ENCODE measurements around the gene ABCB6. TPM values are rescaled to one million over a fixed set of nuclear protein-coding genes. Genes with fewer than 3 reads are reported as not detected.
"Not testable (repeated sequence)": the region's sequence is repeated elsewhere in the genome, so short reads cannot be mapped to it uniquely, and the experiment has no call there.

The ABCB6 gene
- 10 to 100 TPM; 18.2 to 21.9 TPM for total RNA-seq

- intact Hi-C loops (cut with DNase I, micrococcal nuclease) = loop anchor here (1.0 to 2.0 kb wide), 9 partner anchors 10 to 76 kb away; partner anchors contain the start of genes ANKZF1 (in 2 of the 2), ATG9A (in 2 of the 2), DNAJB2 (in 2 of the 2) and NHEJ1 (in 2 of the 2)
- POLR2A ChIA-PET = interaction anchor here (1.0 to 2.8 kb wide), 4 partner anchors 10 to 33 kb away, joined by 3 to 8 read pairs (median 4); partner anchors contain the start of genes GLB1L, STK16 and ZFAND2B
- no peaks in the 10 kb centered on the region for H3K9me3 Mint-ChIP-seq (ENCODE audit: low read depth)
- H3K4me1 Mint-ChIP-seq = peaks cover 24% of the 10 kb centered on the region
- no peaks in the 10 kb centered on the region for H3K27me3 Mint-ChIP-seq
- ATAC-seq (peak; percentile 89), DNase-seq (peak; percentile 94)
- H3K27ac Mint-ChIP-seq = peak within 1 kb of the TSS; percentile 74
- CTCF ChIA-PET = interaction anchor here (0.6 to 3.0 kb wide), 12 partner anchors 11 to 949 kb away, joined by 3 to 15 read pairs (median 6); partner anchors contain the start of genes AAMP, ANKZF1, ATG9A and CNPPD1
- peaks cover 45% of the 10 kb centered on the region for H3K36me3 Mint-ChIP-seq (ENCODE audit: low read depth)
- H3K4me3 Mint-ChIP-seq = peak within 1 kb of the TSS; percentile 83
Measured at GRCh38 chr2:219218732-219219701, at the start of gene ABCB6. TSS of gene ABCB6 (minus strand) at chr2:219218958. CDS start at chr2:219218673, 285 bp downstream.

DNA sequence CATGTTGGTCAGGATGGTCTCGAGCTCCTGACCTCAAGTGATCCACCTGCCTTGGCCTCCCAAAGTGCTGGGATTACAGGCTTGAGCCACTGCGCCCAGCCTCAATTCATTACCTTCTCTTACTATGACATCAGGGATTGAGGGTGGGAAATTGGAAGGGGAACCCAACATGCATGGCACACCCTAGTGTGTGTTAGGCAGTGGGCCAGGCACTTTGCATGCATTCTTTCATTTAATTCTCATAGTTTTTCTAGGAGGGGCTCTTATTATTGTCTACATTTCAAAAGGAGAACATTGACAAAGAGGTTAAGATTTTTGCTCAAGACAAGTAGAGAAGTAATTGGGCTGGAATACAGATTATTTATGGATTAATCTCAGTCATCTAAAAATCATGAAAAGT lies 49.5 kb upstream of the ABCB6 start:
- no peaks in the 10 kb centered on the region for H3K27me3 Mint-ChIP-seq
- intact Hi-C loops (cut with DNase I, micrococcal nuclease) = no loop called here
- POLR2A ChIA-PET = no interaction called here

DNA sequence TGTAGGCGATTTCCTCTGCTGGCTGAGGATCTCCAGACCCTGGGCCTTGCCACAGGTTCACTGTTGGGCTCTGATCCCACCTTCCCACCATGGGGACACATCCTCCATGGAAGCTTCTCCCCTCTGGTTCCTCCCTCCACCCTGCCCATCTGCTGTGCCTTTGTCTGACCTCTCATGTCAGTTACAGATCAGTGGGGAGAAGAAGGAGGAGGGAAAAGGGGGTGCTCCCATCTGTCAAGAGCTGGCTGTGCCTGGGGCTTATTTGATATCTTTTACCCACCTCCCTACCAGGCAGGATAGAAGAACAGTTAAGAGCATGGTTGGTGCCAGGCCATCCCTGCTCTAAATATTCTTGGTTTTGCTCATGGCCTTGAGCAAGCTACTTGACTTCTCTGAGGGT lies 48.1 kb upstream of the ABCB6 start:
- no peaks in the 10 kb centered on the region for H3K36me3 Mint-ChIP-seq (ENCODE audit: low read depth)
- ATAC-seq (no peak), DNase-seq (no peak)
- CTCF ChIA-PET = interaction anchor here (0.7 kb wide), 1 partner anchor 19 kb away, joined by 3 read pairs; no protein-coding TSS in a partner anchor
- no peak overlapping the region for H3K27ac Mint-ChIP-seq
- no peak overlapping the region for H3K4me3 Mint-ChIP-seq
- no peaks in the 10 kb centered on the region for H3K4me1 Mint-ChIP-seq
- intact Hi-C loops (cut with DNase I, micrococcal nuclease) = no loop called here
- POLR2A ChIA-PET = interaction anchor here (0.6 kb wide), 1 partner anchor 14 kb away, joined by 3 read pairs; the partner anchor contains the start of gene TUBA4B
- H3K27me3 Mint-ChIP-seq = peaks cover 2% of the 10 kb centered on the region
- no peaks in the 10 kb centered on the region for H3K9me3 Mint-ChIP-seq (ENCODE audit: low read depth)

More for the DNA sequence above, 49.5 kb upstream of the ABCB6 start:
- ATAC-seq (no peak), DNase-seq (no peak)
- Mint-ChIP-seq H3K4me3 (no peak overlapping the region), H3K9me3 (ENCODE audit: low read depth) (no peaks in the 10 kb centered on the region), H3K36me3 (ENCODE audit: low read depth) (no peaks in the 10 kb centered on the region), H3K27ac (no peak overlapping the region), H3K4me1 (no peaks in the 10 kb centered on the region)
- CTCF ChIA-PET = interaction anchor here (0.6 kb wide), 1 partner anchor 50 kb away, joined by 3 read pairs; no protein-coding TSS in a partner anchor

- Mint-ChIP-seq H3K4me3 (no peak overlapping the region), H3K4me1 (no peaks in the 10 kb centered on the region), H3K9me3 (ENCODE audit: low read depth) (no peaks in the 10 kb centered on the region), H3K36me3 (ENCODE audit: low read depth) (no peaks in the 10 kb centered on the region), H3K27ac (no peak overlapping the region), H3K27me3 (peaks cover 2% of the 10 kb centered on the region)
- intact Hi-C loops (cut with DNase I, micrococcal nuclease) = no loop called here
- ChIA-PET CTCF (interaction anchor here (0.6 to 1.3 kb wide), 5 partner anchors 11 to 1675 kb away, joined by 3 to 5 read pairs (median 3); no protein-coding TSS in a partner anchor), POLR2A (interaction anchor here (0.6 kb wide), 1 partner anchor 36 kb away, joined by 3 read pairs; no protein-coding TSS in a partner anchor)
- no peak for ATAC-seq
- DNase-seq = no peak
Measured at GRCh38 chr2:219266232-219266631, 47.5 kb upstream of the ABCB6 start.

GRCh38 chr2:219261024-219261855 lies 42.5 kb upstream of the ABCB6 start:
- no peaks in the 10 kb centered on the region for H3K9me3 Mint-ChIP-seq (ENCODE audit: low read depth)
- H3K4me1 Mint-ChIP-seq = peaks cover 2% of the 10 kb centered on the region
- intact Hi-C loops (cut with DNase I, micrococcal nuclease) = no loop called here
- no peak for DNase-seq
- H3K36me3 Mint-ChIP-seq (ENCODE audit: low read depth) = no peaks in the 10 kb centered on the region
- POLR2A ChIA-PET = no interaction called here
- CTCF ChIA-PET = interaction anchor here (0.7 to 4.0 kb wide), 5 partner anchors 14 to 354 kb away, joined by 3 to 34 read pairs (median 8); partner anchors contain the start of genes DNAJB2, GLB1L and STK16
- H3K27ac Mint-ChIP-seq = no peak overlapping the region
- H3K4me3 Mint-ChIP-seq = no peak overlapping the region
- ATAC-seq = no peak
- H3K27me3 Mint-ChIP-seq = peaks cover 2% of the 10 kb centered on the region

- not testable (repeated sequence) for H3K36me3 Mint-ChIP-seq (ENCODE audit: low read depth)
- POLR2A ChIA-PET = interaction anchor here (0.6 kb wide), 1 partner anchor 86 kb away, joined by 4 read pairs; no protein-coding TSS in a partner anchor
Measured at GRCh38 chr2:219258942-219259341, 40.2 kb upstream of the ABCB6 start.

DNA sequence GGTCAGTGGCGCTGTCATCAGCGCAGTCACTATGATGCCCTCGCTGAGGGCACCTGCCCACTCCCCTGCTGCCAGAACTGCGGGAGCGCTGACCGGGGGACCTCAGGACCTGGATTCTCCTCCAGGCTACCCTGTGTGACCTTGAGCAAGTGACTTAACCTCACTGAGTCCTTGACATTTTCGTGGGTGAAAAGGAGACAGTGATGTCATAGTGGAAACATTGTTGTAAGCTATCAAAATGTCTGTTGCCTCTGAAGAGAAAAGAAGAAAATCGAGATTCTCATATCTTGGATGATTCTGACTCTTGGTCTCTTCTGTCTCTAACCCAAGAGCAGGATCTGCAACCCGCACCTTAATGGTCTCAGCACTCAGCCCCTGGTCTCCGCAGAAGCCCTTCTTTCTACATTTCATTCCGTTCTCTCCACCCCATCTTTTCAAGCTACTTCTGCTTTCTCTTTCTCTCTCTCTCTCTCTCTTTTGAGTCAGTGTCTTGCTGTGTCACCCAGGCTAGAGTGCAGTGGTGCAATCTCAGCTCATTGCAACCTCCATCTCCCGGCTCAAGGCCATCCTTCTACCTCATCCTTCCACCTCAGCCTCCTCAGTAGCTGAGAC lies 35.9 kb upstream of the ABCB6 start:
- ATAC-seq (peak; percentile 52), DNase-seq (peak; percentile 72)
- H3K27me3 Mint-ChIP-seq = no peaks in the 10 kb centered on the region
- H3K4me3 Mint-ChIP-seq = peak overlapping the region; percentile 89
- CTCF ChIA-PET = interaction anchor here (0.5 to 6.2 kb wide), 14 partner anchors 10 to 294 kb away, joined by 3 to 68 read pairs (median 6); partner anchors contain the start of genes ANKZF1, ATG9A, CNPPD1 and CRYBA2
- peaks cover 46% of the 10 kb centered on the region for H3K4me1 Mint-ChIP-seq
- peak overlapping the region; percentile 90 for H3K27ac Mint-ChIP-seq
- H3K36me3 Mint-ChIP-seq (ENCODE audit: low read depth) = peaks cover 32% of the 10 kb centered on the region
- POLR2A ChIA-PET = interaction anchor here (0.6 to 4.5 kb wide), 11 partner anchors 9 to 1035 kb away, joined by 3 to 33 read pairs (median 5); partner anchors contain the start of genes ANKZF1, ATG9A, CNPPD1 and DNAJB2
- intact Hi-C loops (cut with DNase I, micrococcal nuclease) = loop anchor here (1.0 to 10.0 kb wide), 6 partner anchors 9 to 686 kb away; partner anchors contain the start of genes ANKZF1 (in 1 of the 2), ATG9A (in 1 of the 2), CHPF (in 1 of the 2) and CNOT9 (in 1 of the 2)
- H3K9me3 Mint-ChIP-seq (ENCODE audit: low read depth) = no peaks in the 10 kb centered on the region

More at GRCh38 chr2:219258942-219259341, 40.2 kb upstream of the ABCB6 start:
- DNase-seq; H3K27me3 Mint-ChIP-seq; H3K27ac Mint-ChIP-seq; H3K9me3 Mint-ChIP-seq (ENCODE audit: low read depth); ATAC-seq; H3K4me3 Mint-ChIP-seq: not testable (repeated sequence)
- H3K4me1 Mint-ChIP-seq = peaks cover 16% of the 10 kb centered on the region
- CTCF ChIA-PET = interaction anchor here (0.7 to 1.9 kb wide), 5 partner anchors 18 to 100 kb away, joined by 4 to 9 read pairs (median 6); no protein-coding TSS in a partner anchor
- intact Hi-C loops (cut with DNase I, micrococcal nuclease) = loop anchor here in 1 of 2 experiments (10.0 kb wide), 1 partner anchor 286 kb away; the partner anchor contains the start of genes CHPF and TMEM198

DNA sequence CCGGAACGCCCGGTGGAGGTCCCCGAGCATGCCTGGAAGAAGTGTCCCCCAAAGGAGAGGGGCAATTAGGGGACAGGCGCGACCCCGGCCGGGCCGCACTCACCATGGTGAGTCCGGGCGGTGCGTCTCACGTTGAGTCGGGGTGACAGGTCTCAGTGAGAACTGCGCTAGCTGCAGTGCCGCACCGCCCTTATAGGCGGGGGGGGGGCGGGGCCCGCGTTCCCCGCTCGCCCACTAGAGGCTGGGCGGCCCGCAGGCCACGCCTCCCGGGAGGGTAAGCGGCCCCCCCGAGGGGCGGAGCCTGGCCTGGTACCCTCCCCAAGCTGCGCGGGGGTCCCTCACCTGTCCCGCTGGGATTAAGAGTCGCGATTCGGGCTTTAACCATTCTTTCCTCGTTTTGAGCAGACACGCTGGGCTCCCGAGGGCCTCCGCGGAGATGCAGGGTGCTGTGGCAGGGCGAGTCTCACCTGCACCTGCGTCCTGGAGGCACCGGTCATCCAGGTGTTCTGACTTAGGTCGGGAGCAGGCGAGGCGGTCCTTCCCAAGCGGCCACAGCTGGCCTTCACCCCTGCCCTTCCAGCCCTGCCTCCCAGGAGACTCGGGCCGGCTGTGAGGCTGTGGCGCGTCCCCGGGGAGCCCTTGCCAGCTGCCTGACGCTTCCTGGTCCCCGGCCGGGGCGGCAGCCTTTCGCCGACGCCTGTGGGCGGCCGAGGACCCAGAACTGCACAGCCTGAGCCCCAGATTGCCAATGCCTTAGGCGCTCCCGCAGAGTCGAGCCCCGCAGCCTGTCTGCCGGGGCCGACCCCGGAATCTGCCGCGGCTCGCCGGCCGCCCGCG lies 35.2 kb upstream of the ABCB6 start, which contains the start of gene TUBA4A:
Gene TUBA4A, minus strand, starts transcription at position 166 of the 837 bp plus-strand sequence. Its CDS starts 60 bp downstream, at position 106.
- H3K36me3 Mint-ChIP-seq (ENCODE audit: low read depth) = peaks cover 39% of the 10 kb centered on the region
- peak; percentile 63 for ATAC-seq
- H3K27ac Mint-ChIP-seq = peak within 1 kb of the TSS; percentile 93
- POLR2A ChIA-PET = interaction anchor here (0.5 to 4.5 kb wide), 13 partner anchors 9 to 258 kb away, joined by 3 to 33 read pairs (median 5); partner anchors contain the start of genes ANKZF1, ATG9A, CNPPD1 and DNAJB2
- peak within 1 kb of the TSS; percentile 89 for H3K4me3 Mint-ChIP-seq
- H3K9me3 Mint-ChIP-seq (ENCODE audit: low read depth) = no peaks in the 10 kb centered on the region
- H3K4me1 Mint-ChIP-seq = peaks cover 54% of the 10 kb centered on the region
- peak; percentile 94 for DNase-seq
- intact Hi-C loops (cut with DNase I, micrococcal nuclease) = loop anchor here (1.0 to 10.0 kb wide), 14 partner anchors 9 to 686 kb away; partner anchors contain the start of genes ANKZF1 (in 2 of the 2), ATG9A (in 2 of the 2), DNAJB2 (in 2 of the 2) and NHEJ1 (in 2 of the 2)
- H3K27me3 Mint-ChIP-seq = no peaks in the 10 kb centered on the region
- CTCF ChIA-PET = interaction anchor here (0.5 to 6.2 kb wide), 13 partner anchors 9 to 133 kb away, joined by 3 to 68 read pairs (median 7); partner anchors contain the start of genes ANKZF1, ATG9A, CNPPD1 and DNAJB2

Data from activated CD4-positive, alpha-beta T cell treated with anti-CD3 and anti-CD28 coated beads for 36 hours (primary cell).